Measurements from ENCODE around the gene C19orf53. TPM values are rescaled to one million over a fixed set of nuclear protein-coding genes. Genes with fewer than 3 reads are reported as not detected.

The C19orf53 gene
- polyA plus RNA-seq, 12 donors: 81.0 to 188 (median 105) TPM; not detected in 1

DNA sequence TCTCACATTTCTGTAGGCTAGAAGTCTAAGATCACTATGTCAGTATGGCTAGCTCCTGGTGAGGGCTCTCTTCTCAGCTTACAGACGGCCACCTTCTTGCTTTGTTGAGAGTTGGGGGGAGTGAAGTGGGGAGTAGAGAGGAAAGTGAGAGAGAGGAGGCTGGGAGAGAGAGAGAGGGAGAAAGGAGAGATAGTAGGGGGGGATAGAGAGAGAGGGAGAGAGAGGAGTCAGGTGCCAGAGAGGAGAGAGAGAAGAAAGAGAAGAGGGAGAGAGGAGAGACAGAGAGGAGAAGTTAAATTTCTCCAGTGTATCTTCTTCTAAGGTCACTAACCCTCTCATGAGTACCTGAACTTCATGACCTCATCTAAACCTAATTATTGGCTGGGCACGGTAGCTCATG, 49.6 kb downstream of the C19orf53 start:
- DNase-seq: no peak

DNA sequence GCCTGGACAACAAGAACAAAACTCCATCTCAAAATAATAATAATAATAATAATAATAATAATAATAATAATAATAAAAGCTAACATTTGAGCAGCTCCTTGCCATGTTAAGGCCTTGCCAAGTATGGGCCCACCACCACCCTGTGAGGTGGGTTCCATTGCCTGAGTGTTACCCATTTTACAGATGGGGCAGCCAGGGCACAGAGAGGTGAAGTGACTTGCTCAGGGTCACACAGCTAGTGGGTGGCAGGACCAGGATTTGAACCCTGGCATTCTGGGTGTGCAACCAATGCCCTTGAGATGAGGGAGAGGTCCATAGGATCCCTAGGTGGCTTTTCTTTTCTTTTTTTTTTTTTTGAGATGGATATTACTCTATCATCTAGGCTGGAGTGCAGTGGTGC, 50.4 kb downstream of the C19orf53 start:
- DNase-seq: no peak

DNA sequence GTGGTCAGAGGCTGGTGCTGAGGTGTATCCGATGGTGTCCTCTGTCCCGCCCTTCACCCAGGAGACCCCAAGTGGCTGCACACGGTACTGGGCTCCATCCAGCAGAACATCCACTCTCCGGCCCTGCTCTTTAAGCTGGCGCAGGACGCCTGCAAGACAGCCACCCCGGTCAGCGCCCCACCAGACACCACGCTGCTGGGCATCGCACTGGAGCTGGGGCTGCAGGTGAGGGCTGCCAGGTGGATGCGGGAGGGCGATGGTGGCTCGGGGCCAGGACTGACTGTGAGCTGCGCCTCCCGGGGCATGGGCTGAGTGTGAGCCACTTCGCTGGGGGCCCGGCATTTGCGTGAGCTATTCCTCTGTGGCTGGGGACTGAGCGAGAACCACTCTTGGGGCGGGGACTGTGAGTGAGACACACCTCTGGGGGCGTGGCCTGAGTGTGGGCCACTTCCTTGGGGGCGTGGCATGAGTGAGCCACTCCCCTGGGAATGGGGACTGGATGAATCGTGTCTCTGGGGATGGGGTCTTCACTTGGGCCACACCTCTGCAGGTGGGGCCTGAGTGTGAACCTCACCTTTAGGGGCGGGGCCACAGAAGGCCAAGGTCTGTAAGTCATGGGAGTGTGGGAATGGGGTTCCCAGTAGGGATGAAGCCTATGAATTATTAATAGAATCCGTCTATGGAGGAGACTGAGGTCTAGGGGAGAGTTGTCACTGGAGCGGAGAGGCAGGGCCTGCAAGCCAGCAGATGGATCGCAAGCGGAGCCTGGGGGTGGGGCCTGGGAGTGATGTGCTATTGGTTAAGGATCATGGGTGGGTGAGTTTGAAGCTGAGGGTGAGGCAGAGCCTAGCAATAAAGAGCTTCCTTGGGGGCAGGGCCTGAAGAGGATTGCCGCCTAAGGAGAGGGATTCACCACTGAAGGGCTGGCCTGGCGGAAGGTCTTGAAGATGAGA, 51.5 kb downstream of the C19orf53 start:
- DNase-seq: no peak

DNA sequence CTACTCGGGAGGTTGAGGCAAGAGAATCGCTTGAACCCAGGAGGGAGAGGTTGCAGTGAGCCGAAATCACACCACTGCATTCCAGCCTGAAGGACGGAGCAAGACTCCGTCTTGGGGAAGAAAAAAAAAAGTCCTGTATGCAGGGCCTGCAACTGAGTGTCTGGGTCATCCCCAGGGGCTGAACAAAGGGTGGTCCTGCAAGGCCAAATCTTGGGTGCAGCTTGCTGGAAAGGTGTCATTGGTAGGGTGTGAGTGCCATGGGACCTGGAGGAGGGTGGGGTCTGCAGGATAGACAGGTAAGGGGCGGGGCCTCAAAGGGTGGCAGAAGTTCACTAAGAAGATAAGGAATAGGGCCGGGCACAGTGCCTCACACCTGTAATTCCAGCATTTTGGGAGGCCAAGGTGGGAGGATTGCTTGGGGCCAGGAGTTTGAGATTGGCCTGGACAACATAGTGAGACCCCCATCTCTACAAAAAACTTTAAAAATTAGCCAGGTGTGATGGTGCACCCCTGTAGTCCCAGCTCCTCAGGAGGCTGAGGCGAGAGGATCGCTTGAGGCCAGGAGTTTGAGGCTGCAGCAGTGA, 52.5 kb downstream of the C19orf53 start:
- DNase-seq: no peak

DNA sequence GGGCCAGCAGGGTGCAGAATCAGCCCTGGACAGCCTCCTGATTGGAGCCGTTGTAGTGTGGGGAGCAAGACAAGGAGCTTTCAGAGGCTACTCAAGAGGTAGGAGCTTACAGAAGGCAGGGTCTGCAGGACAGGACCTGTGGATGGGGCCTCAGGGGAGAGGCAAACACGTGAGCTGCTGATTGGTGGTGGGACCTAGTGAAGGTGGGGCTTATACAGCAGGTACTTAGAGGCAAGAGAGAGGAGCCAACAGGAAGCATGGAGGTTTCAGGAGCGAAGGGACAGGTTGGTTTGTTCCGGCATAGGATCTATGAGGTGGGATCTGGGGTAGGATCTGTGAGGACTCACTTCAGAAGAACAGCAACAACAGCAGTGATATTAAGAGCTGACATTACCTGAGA, 53.4 kb downstream of the C19orf53 start:
- DNase-seq: no peak

Other genes with a start within 250 kb of the C19orf53 start
- gene MRI1, start 9.9 kb upstream of the C19orf53 start, polyA plus RNA-seq (ENCODE audit: insufficient read length in 12 of 12): 10 to 100 TPM in 11 of 12 donors, not detected in 1; 10.1 to 32.8 (median 16.4) TPM
- 1 to 10 TPM in 10 of 12 donors, not detected in 2; 2.1 to 5.2 (median 3.5) TPM for gene ZSWIM4, start 21.0 kb downstream of the C19orf53 start, polyA plus RNA-seq (ENCODE audit: insufficient read length in 12 of 12)
- gene NANOS3, start 102.7 kb downstream of the C19orf53 start, polyA plus RNA-seq (ENCODE audit: insufficient read length in 12 of 12): 1 to 10 TPM in 8 of 12 donors, under 1 TPM in 2, not detected in 2; 0.72 to 2.4 (median 1.6) TPM
- 10 to 100 TPM in 1 of 12 donors, 1 to 10 TPM in 10, not detected in 1; 2.1 to 24.7 (median 3.7) TPM for gene BRME1, start 131.7 kb downstream of the C19orf53 start, polyA plus RNA-seq (ENCODE audit: insufficient read length in 12 of 12)
- 10 to 100 TPM in 9 of 12 donors, 1 to 10 TPM in 2, not detected in 1; 7.6 to 28.3 (median 12.1) TPM for gene CC2D1A, start 131.7 kb downstream of the C19orf53 start, polyA plus RNA-seq (ENCODE audit: insufficient read length in 12 of 12)
- gene PODNL1, start 164.0 kb downstream of the C19orf53 start, polyA plus RNA-seq (ENCODE audit: insufficient read length in 12 of 12): 1 to 10 TPM in 3 of 12 donors, under 1 TPM in 7, not detected in 2; 0.27 to 1.4 (median 0.67) TPM
- 10 to 100 TPM in 11 of 12 donors, not detected in 1; 13.7 to 25.4 (median 17.0) TPM for gene DCAF15, start 178.1 kb downstream of the C19orf53 start, polyA plus RNA-seq (ENCODE audit: insufficient read length in 12 of 12)
- 10 to 100 TPM in 2 of 12 donors, 1 to 10 TPM in 9, not detected in 1; 3.7 to 11.1 (median 5.2) TPM for gene RFX1, start 231.9 kb downstream of the C19orf53 start, polyA plus RNA-seq (ENCODE audit: insufficient read length in 12 of 12)